HCT116 (cell line): ENCODE measurements around the gene TASL. TPM values are rescaled to one million over a fixed set of nuclear protein-coding genes. Genes with fewer than 3 reads are reported as not detected.

Source experiments
- ATAC-seq: fragments of 200-7000 bp; cut with Tn5 transposase; 2 replicates; pipeline ENCODE4 v1.9.1; 2020; ENCODE audit warnings: mild to moderate bottlenecking, moderate library complexity
- BruUV-seq: library from RNA; stranded (reverse); fragments of 400-500 nt; replicated peaks from 2 replicates; lab custom pipeline; 2021; lab: Mats Ljungman, UMichigan
- CTCF ChIA-PET: fragments of 300-600 bp; sonication (Branson Sonifier 250); formaldehyde crosslinking; loops from one replicate; lab custom pipeline; 2021; ENCODE audit warnings: antibody characterized with exemption; lab: Charles Lee
- POLR2A ChIA-PET: fragments of 300-600, 350-600 bp; sonication (Branson Sonifier 250); formaldehyde crosslinking; loops from one replicate; lab custom pipeline; 2021; ENCODE audit warnings: antibody characterized with exemption; lab: Charles Lee
- RAD21 ChIA-PET, 2 experiments: fragments of 300-600 bp; sonication (Branson Sonifier 250); formaldehyde crosslinking; loops; one replicate each; lab custom pipeline; 2023; ENCODE audit warnings: low total read pairs in 2 of 2; ENCODE audit not compliant: uncharacterized antibody in 2 of 2, unreplicated experiment in 2 of 2, low non-redundant PET in 1 of 2; lab: Charles Lee
- DNase-seq: peaks from one replicate; pipeline ENCODE4 v3.0.0-alpha.2; 2010; ENCODE audit warnings: low read depth, low spot score
- H2AFZ ChIP-seq: fragments of 200-600 bp; shearing (Covaris generic), sonication (generic); 2 replicates; pipeline ENCODE4 v1.6.1; 2017; ENCODE audit warnings: low read depth, mixed run types, mixed read lengths, antibody characterized with exemption, low read length; ENCODE audit not compliant: poor library complexity, severe bottlenecking
- H3K27ac ChIP-seq: 2 replicates; pipeline ENCODE4 v1.5.1; 2012; ENCODE audit warnings: low read depth, low read length
- H3K27me3 ChIP-seq: fragments of 200-600 bp; sonication (generic); 2 replicates; pipeline ENCODE4 v1.6.1; 2016; ENCODE audit warnings: mixed run types, low read length, mixed read lengths; ENCODE audit not compliant: insufficient read depth
- H3K36me3 ChIP-seq, 2 experiments: fragments of 200-500 bp in 1 of 2; fragments of 200-600 bp in 1 of 2; sonication (Bioruptor generic) in 1 of 2; sonication (generic) in 1 of 2; 2 replicates each; pipeline versions ENCODE4 v1.5.1 to v1.6.1; 2014 to 2016; ENCODE audit warnings: low read length in 2 of 2, inconsistent platforms in 1 of 2, mixed read lengths in 1 of 2, mixed run types in 1 of 2; ENCODE audit not compliant: insufficient read depth in 2 of 2, control insufficient read depth in 1 of 2
- H3K4me1 ChIP-seq, 2 experiments: fragments of 200-600 bp in 1 of 2; sonication (generic) in 1 of 2; 2 replicates each; pipeline versions ENCODE4 v1.5.1 to v1.6.1; 2012 to 2017; ENCODE audit warnings: low read length in 2 of 2, inconsistent platforms in 1 of 2, mild to moderate bottlenecking in 1 of 2, mixed read lengths in 1 of 2, mixed run types in 1 of 2, moderate library complexity in 1 of 2; ENCODE audit not compliant: insufficient read depth in 2 of 2, control insufficient read depth in 1 of 2
- H3K4me2 ChIP-seq: fragments of 200-600 bp; sonication (generic); 2 replicates; pipeline ENCODE4 v1.6.1; 2017; ENCODE audit warnings: mixed run types, low read length, mixed read lengths
- H3K4me3 ChIP-seq, 2 experiments: fragments of 200-600 bp in 1 of 2; sonication (generic) in 1 of 2; replicated peaks in 1 of 2; 2 replicates each; pipeline ENCODE4 v1.5.1; 2011 to 2016; ENCODE audit warnings: low read length in 2 of 2, control low read depth in 1 of 2, low read depth in 1 of 2, mild to moderate bottlenecking in 1 of 2, mixed read lengths in 1 of 2, mixed run types in 1 of 2
- H3K79me2 ChIP-seq: fragments of 200-600 bp; sonication (generic); 2 replicates; pipeline ENCODE4 v1.6.1; 2017; ENCODE audit warnings: mild to moderate bottlenecking, mixed run types, low read length, moderate library complexity, mixed read lengths; ENCODE audit not compliant: insufficient read depth
- H3K9ac ChIP-seq: fragments of 200-600 bp; sonication (generic); 2 replicates; pipeline ENCODE4 v1.6.1; 2016; ENCODE audit warnings: low read length, mixed read lengths
- H3K9me2 ChIP-seq: fragments of 200-600 bp; sonication (generic), shearing (Covaris generic); 2 replicates; pipeline ENCODE4 v1.6.1; 2017; ENCODE audit warnings: mixed run types, mild to moderate bottlenecking, moderate library complexity; ENCODE audit not compliant: insufficient read depth
- H3K9me3 ChIP-seq, 2 experiments: fragments of 200-500 bp in 1 of 2; fragments of 200-600 bp in 1 of 2; sonication (Bioruptor generic) in 1 of 2; sonication (generic) in 1 of 2; 2 replicates each; pipeline ENCODE4 v1.6.1; 2014 to 2017; ENCODE audit warnings: low read length in 2 of 2, mixed read lengths in 2 of 2, inconsistent platforms in 1 of 2, low read depth in 1 of 2, mild to moderate bottlenecking in 1 of 2, mixed run types in 1 of 2, moderate library complexity in 1 of 2; ENCODE audit not compliant: control insufficient read depth in 1 of 2, insufficient read depth in 1 of 2
- H4K20me1 ChIP-seq: fragments of 200-600 bp; sonication (generic), shearing (Covaris generic); 2 replicates; pipeline ENCODE4 v1.6.1; 2017; ENCODE audit warnings: mixed run types, mild to moderate bottlenecking, moderate library complexity; ENCODE audit not compliant: insufficient read depth
- CBX3 ChIP-seq: IDR thresholded peaks from 2 replicates; pipeline ENCODE4 v1.6.1; 2012; ENCODE audit warnings: low read depth
- CTCF ChIP-seq, 3 experiments: fragments of 200-600 bp in 1 of 3; sonication (generic) in 1 of 3; IDR thresholded peaks in 2 of 3; conservative IDR thresholded peaks in 1 of 3; 2 replicates each; pipeline ENCODE4 v1.5.1; 2012 to 2017; ENCODE audit warnings: low read depth in 2 of 3, low read length in 2 of 3, antibody characterized with exemption in 1 of 3, borderline replicate concordance in 1 of 3, control low read depth in 1 of 3, mild to moderate bottlenecking in 1 of 3, mixed read lengths in 1 of 3, mixed run types in 1 of 3, moderate library complexity in 1 of 3; ENCODE audit not compliant: insufficient read depth in 1 of 3
- EZH2phosphoT487 ChIP-seq: fragments of 200-600 bp; IDR thresholded peaks from 2 replicates; pipeline ENCODE4 v1.6.1; 2018; ENCODE audit warnings: antibody characterized with exemption, borderline replicate concordance
- FOSL1 ChIP-seq: IDR thresholded peaks from 2 replicates; pipeline ENCODE4 v1.6.1; 2012; ENCODE audit warnings: low read depth
- POLR2AphosphoS5 ChIP-seq: IDR thresholded peaks from 2 replicates; pipeline ENCODE4 v1.6.1; 2011; ENCODE audit warnings: mild to moderate bottlenecking, low read depth, low read length, moderate library complexity
- RAD21 ChIP-seq: IDR thresholded peaks from 2 replicates; pipeline ENCODE4 v1.6.1; 2012; ENCODE audit warnings: low read depth, mild to moderate bottlenecking
- SRF ChIP-seq: IDR thresholded peaks from 2 replicates; pipeline ENCODE4 v1.6.1; 2012; ENCODE audit warnings: low read depth
- intact Hi-C: fragments of 100-400 bp; cut with micrococcal nuclease; formaldehyde crosslinking; loops from 2 replicates; pipeline ENCODE4 v1.10.0; 2022
- total RNA-seq: library from RNA; stranded (reverse); gene quantifications from one replicate; pipeline ENCODE4 v1.2.1, GENCODE V29; 2021; ENCODE audit not compliant: unreplicated experiment
- TF ChIP-seq, protein P1 (sequence below): IDR thresholded peaks from 2 replicates; pipeline ENCODE4 v1.6.1; 2012
- TF ChIP-seq, protein P2 (sequence below): IDR thresholded peaks from 2 replicates; pipeline ENCODE4 v1.6.1; 2012

TASL gene
- total RNA-seq, 1 experiment from 2014 or later = not detected

DNA sequence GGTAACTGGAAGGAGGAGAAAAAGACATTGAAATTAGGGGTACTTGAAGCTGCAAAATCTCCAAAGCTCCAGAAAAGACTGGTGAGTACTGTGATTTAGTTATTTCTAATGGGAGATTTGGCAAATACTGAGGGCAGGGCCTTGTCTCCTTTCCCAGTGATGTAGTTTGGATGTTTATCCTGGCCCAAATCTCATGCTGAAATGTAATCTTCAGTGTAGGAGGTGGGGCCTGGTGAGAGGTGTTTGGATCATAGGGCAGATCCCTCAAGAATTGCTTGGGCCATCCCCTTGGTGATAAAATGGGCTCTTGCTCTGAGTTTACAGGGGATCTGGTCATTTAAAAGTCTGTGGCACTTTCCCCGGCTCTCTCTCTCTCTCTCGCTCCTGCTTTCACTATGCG, 42.6 kb upstream of the TASL start:
- ChIA-PET CTCF (no interaction called here), RAD21 (no interaction called here), POLR2A (no interaction called here)
- Histone ChIP-seq H3K4me1 (no peaks in the 10 kb centered on the region), H3K36me3 (no peaks in the 10 kb centered on the region), H3K27me3 (no peaks in the 10 kb centered on the region), H3K4me2 (no peak overlapping the region), H2AFZ (no peak overlapping the region), H3K9ac (no peak overlapping the region), H3K4me3 (no peak overlapping the region), H3K27ac (no peak overlapping the region), H3K9me2 (no peaks in the 10 kb centered on the region), H3K9me3 (no peaks in the 10 kb centered on the region), H3K79me2 (no peaks in the 10 kb centered on the region), H4K20me1 (no peaks in the 10 kb centered on the region)
- no peak for DNase-seq
- intact Hi-C loops = no loop called here
- TF ChIP-seq, protein P1, sequence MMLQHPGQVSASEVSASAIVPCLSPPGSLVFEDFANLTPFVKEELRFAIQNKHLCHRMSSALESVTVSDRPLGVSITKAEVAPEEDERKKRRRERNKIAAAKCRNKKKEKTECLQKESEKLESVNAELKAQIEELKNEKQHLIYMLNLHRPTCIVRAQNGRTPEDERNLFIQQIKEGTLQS = no peak
- TF ChIP-seq POLR2AphosphoS5 = no peak
- TF ChIP-seq EZH2phosphoT487 = no peak
- TF ChIP-seq, protein P2, sequence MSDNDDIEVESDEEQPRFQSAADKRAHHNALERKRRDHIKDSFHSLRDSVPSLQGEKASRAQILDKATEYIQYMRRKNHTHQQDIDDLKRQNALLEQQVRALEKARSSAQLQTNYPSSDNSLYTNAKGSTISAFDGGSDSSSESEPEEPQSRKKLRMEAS = no peak
- no peak for TF ChIP-seq FOSL1
- no peak for TF ChIP-seq SRF
- BruUV-seq = no TSS peak
- ATAC-seq = no peak

DNA sequence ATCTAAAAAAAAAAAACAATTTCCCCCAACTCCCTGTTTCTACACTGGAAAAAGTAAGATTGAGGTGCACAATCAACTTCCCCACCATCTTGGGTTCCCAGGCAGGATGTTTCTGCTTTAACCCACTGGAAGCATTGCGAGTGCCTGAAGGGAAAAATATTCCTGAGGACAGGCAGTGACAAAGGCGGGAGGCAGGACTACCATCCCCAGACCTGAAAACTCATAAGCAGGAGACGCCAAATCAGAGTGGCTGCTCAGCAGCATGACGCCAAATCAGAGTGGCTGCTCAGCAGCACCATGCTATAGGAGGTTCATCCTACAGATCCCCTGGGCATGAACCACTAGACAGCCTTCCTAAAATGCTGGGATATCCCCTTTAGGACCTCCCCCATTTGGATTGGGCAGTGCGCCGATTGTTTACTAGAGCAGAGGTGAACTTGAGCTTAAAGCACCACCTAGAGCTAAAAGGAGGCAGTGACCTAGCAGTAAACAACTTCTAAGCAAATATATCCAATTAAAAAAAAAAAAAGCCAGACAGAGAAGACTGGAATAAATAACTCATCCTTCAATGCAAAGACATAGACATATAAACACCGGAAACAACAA, 40.7 kb upstream of the TASL start:
- 0 out of 6 replicates have a peak, but pooled peaks of 1 of the 3 experiments have one; percentile 14 for TF ChIP-seq CTCF (IDR thresholded peaks at IDR 0.05 in 2 of 3, conservative IDR thresholded peaks at IDR 0.05 in 1 of 3; ENCODE audit: borderline replicate concordance in 1 of 3, insufficient read depth in 1 of 3, low read depth in 2 of 3, low read length in 2 of 3)
- TF ChIP-seq RAD21 = 0 out of 2 replicates have a peak, but pooled peaks have one; percentile 20
- no peak for TF ChIP-seq CBX3
- intact Hi-C loops = no loop called here

More for the DNA sequence above, 40.7 kb upstream of the TASL start:
- no TSS peak for BruUV-seq
- Histone ChIP-seq H3K4me3 (no peak overlapping the region), H3K36me3 (no peaks in the 10 kb centered on the region), H3K79me2 (no peaks in the 10 kb centered on the region), H3K4me2 (no peak overlapping the region), H4K20me1 (no peaks in the 10 kb centered on the region), H2AFZ (no peak overlapping the region), H3K4me1 (no peaks in the 10 kb centered on the region), H3K9ac (no peak overlapping the region), H3K9me2 (no peaks in the 10 kb centered on the region), H3K27me3 (no peaks in the 10 kb centered on the region), H3K9me3 (no peaks in the 10 kb centered on the region), H3K27ac (no peak overlapping the region)
- POLR2A ChIA-PET = interaction anchor here (0.7 kb wide), 1 partner anchor 25 kb away, joined by 3 read pairs; no protein-coding TSS in a partner anchor
- CTCF ChIA-PET = interaction anchor here (2.0 kb wide), 1 partner anchor 48 kb away, joined by 7 read pairs; no protein-coding TSS in a partner anchor
- RAD21 ChIA-PET = no interaction called here
- no peak for DNase-seq
- peak; percentile 72 for ATAC-seq
